GM21360 (cell line): ENCODE measurements around the gene DCUN1D2.
"Not testable (repeated sequence)": the region's sequence is repeated elsewhere in the genome, so short reads cannot be mapped to it uniquely, and the experiment has no call there.

Experiments
- ATAC-seq: cut with Tn5 transposase; IDR thresholded peaks from one replicate; pipeline ENCODE4 v1.9.1; 2021; ENCODE audit warnings: mild to moderate bottlenecking, moderate library complexity; ENCODE audit not compliant: unreplicated experiment

DCUN1D2 gene

GRCh38 chr13:113468029-113468428 lies 22.5 kb downstream of the DCUN1D2 start:
- no peak for ATAC-seq

- ATAC-seq: no peak
Observed at GRCh38 chr13:113466383-113466782, 24.1 kb downstream of the DCUN1D2 start.

GRCh38 chr13:113465300-113465699 lies 25.2 kb downstream of the DCUN1D2 start:
- ATAC-seq: no peak

GRCh38 chr13:113464476-113464875 lies 26.0 kb downstream of the DCUN1D2 start:
- ATAC-seq: no peak

- ATAC-seq: no peak
Observed at GRCh38 chr13:113461022-113461751, 29.3 kb downstream of the DCUN1D2 start.

GRCh38 chr13:113460599-113460998 lies 29.9 kb downstream of the DCUN1D2 start:
- ATAC-seq: no peak

- no peak for ATAC-seq
Observed at GRCh38 chr13:113460064-113460555, 30.4 kb downstream of the DCUN1D2 start.

GRCh38 chr13:113458253-113459065 lies 32.1 kb downstream of the DCUN1D2 start:
- ATAC-seq: no peak

- no peak for ATAC-seq
Observed at GRCh38 chr13:113457510-113457909, 33.0 kb downstream of the DCUN1D2 start.

- no peak for ATAC-seq
Observed at GRCh38 chr13:113456116-113456702, 34.3 kb downstream of the DCUN1D2 start.

- ATAC-seq: no peak
Observed at GRCh38 chr13:113455384-113455783, 35.1 kb downstream of the DCUN1D2 start.

GRCh38 chr13:113454936-113455335 lies 35.6 kb downstream of the DCUN1D2 start:
- no peak for ATAC-seq

- ATAC-seq: no peak
Observed at GRCh38 chr13:113452942-113453901, 37.3 kb downstream of the DCUN1D2 start, which contains the start of gene ADPRHL1. Gene ADPRHL1, minus strand, starts transcription at chr13:113453488. Its CDS starts 51 bp downstream, at chr13:113453437.

- ATAC-seq: no peak
Observed at GRCh38 chr13:113452466-113452865, 38.0 kb downstream of the DCUN1D2 start.

GRCh38 chr13:113451951-113452421 lies 38.5 kb downstream of the DCUN1D2 start:
- ATAC-seq: no peak

- ATAC-seq: not testable (repeated sequence)
Observed at GRCh38 chr13:113450861-113451620, 39.5 kb downstream of the DCUN1D2 start.

- not testable (repeated sequence) for ATAC-seq
Observed at GRCh38 chr13:113450348-113450744, 40.2 kb downstream of the DCUN1D2 start.

GRCh38 chr13:113449693-113450347 lies 40.7 kb downstream of the DCUN1D2 start:
- no peak for ATAC-seq
